ENCODE results near the gene FSTL4. TPM values are rescaled to one million over a fixed set of nuclear protein-coding genes. Genes with fewer than 3 reads are reported as not detected.

FSTL4 gene
- total RNA-seq, 1 donor from 2014 or later = not detected

DNA sequence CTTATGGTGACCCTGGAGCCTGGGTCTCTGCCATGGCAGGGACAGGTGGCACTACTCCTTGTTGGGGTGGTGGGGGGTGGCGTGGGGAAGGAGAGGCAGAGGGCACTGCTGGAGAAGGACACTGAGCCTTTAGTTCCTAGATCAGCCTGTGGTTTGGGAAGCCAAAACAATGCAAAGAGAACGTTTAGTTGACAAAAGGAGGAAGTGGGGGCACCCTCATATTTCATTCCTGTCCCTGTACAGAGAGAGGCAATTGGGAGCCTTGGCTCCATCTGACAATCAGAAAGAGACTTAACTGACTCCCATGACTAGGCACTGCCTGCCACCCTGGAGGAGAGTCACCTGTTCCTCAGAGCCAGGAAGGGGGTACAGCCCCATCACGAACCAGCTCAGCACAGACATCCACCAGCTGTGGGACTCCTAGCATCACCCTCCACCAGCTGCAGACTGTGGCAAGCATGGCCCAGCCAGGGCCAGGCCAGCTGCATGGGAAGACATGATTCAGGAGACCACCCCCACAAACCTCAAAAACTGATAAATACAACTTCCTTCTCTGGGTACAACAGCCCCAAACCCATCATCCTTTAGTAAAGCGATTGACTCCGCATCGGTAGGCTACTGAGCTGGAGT lies 303.1 kb downstream of the FSTL4 start:
- H3K27me3 Mint-ChIP-seq (ENCODE audit: insufficient read depth) = peaks cover 8% of the 10 kb centered on the region
- no peak overlapping the region for H3K27ac Mint-ChIP-seq
- no peak overlapping the region for H3K4me3 Mint-ChIP-seq
- no peaks in the 10 kb centered on the region for H3K36me3 Mint-ChIP-seq (ENCODE audit: low read depth)
- DNase-seq (ENCODE audit: low spot score) = no peak
- intact Hi-C loops (cut with micrococcal nuclease) = no loop called here
- no peaks in the 10 kb centered on the region for H3K9me3 Mint-ChIP-seq
- no peaks in the 10 kb centered on the region for H3K4me1 Mint-ChIP-seq (ENCODE audit: low read depth)

- intact Hi-C loops (cut with micrococcal nuclease) = no loop called here
- H3K9me3 Mint-ChIP-seq = no peaks in the 10 kb centered on the region
- DNase-seq (ENCODE audit: low spot score) = no peak
- H3K27me3 Mint-ChIP-seq (ENCODE audit: insufficient read depth) = peaks cover 8% of the 10 kb centered on the region
- no peak overlapping the region for H3K27ac Mint-ChIP-seq
- H3K36me3 Mint-ChIP-seq (ENCODE audit: low read depth) = no peaks in the 10 kb centered on the region
- H3K4me1 Mint-ChIP-seq (ENCODE audit: low read depth) = no peaks in the 10 kb centered on the region
- no peak overlapping the region for H3K4me3 Mint-ChIP-seq
Observed at GRCh38 chr5:133307275-133307674, 305.1 kb downstream of the FSTL4 start.

- Mint-ChIP-seq H3K27ac (no peak overlapping the region), H3K4me1 (ENCODE audit: low read depth) (no peaks in the 10 kb centered on the region), H3K27me3 (ENCODE audit: insufficient read depth) (peaks cover 6% of the 10 kb centered on the region), H3K36me3 (ENCODE audit: low read depth) (no peaks in the 10 kb centered on the region), H3K4me3 (no peak overlapping the region), H3K9me3 (no peaks in the 10 kb centered on the region)
- DNase-seq (ENCODE audit: low spot score) = no peak
- intact Hi-C loops (cut with micrococcal nuclease) = no loop called here
Observed at GRCh38 chr5:133304707-133305216, 307.6 kb downstream of the FSTL4 start.

GRCh38 chr5:133304178-133304577 lies 308.2 kb downstream of the FSTL4 start:
- intact Hi-C loops (cut with micrococcal nuclease) = no loop called here
- H3K27ac Mint-ChIP-seq = no peak overlapping the region

GRCh38 chr5:133303298-133303697 lies 309.0 kb downstream of the FSTL4 start:
- H3K36me3 Mint-ChIP-seq (ENCODE audit: low read depth) = no peaks in the 10 kb centered on the region
- H3K27me3 Mint-ChIP-seq (ENCODE audit: insufficient read depth) = no peaks in the 10 kb centered on the region
- H3K9me3 Mint-ChIP-seq = no peaks in the 10 kb centered on the region
- no peak for DNase-seq (ENCODE audit: low spot score)
- intact Hi-C loops (cut with micrococcal nuclease) = no loop called here
- H3K27ac Mint-ChIP-seq = no peak overlapping the region
- peaks cover 6% of the 10 kb centered on the region for H3K4me1 Mint-ChIP-seq (ENCODE audit: low read depth)
- no peak overlapping the region for H3K4me3 Mint-ChIP-seq

More at GRCh38 chr5:133304178-133304577, 308.2 kb downstream of the FSTL4 start:
- no peak for DNase-seq (ENCODE audit: low spot score)
- H3K4me1 Mint-ChIP-seq (ENCODE audit: low read depth) = no peaks in the 10 kb centered on the region
- no peaks in the 10 kb centered on the region for H3K9me3 Mint-ChIP-seq
- peaks cover 5% of the 10 kb centered on the region for H3K27me3 Mint-ChIP-seq (ENCODE audit: insufficient read depth)
- no peak overlapping the region for H3K4me3 Mint-ChIP-seq
- H3K36me3 Mint-ChIP-seq (ENCODE audit: low read depth) = no peaks in the 10 kb centered on the region

DNA sequence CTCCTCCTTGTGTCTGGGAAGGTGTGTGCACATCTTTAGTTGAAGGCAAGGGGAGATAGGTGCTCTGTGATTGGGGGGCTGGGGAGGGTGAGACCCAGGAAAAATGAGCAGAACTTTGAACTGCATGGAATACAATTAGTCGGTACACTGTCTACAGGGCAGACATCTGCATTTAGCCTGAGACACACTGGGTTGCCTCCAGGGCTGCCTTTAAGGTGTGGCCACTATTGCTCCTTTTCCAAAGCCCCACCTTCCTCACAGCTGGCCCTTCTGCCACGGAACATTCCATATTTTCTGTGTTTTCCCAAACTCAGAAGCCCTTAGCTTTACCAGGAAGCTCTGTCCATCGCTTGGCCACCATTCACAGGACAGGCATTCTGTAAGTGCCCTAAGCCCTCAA lies 312.6 kb downstream of the FSTL4 start:
- no peaks in the 10 kb centered on the region for H3K27me3 Mint-ChIP-seq (ENCODE audit: insufficient read depth)
- no peak overlapping the region for H3K4me3 Mint-ChIP-seq
- H3K9me3 Mint-ChIP-seq = no peaks in the 10 kb centered on the region
- no peaks in the 10 kb centered on the region for H3K36me3 Mint-ChIP-seq (ENCODE audit: low read depth)
- DNase-seq (ENCODE audit: low spot score) = no peak
- H3K27ac Mint-ChIP-seq = no peak overlapping the region
- intact Hi-C loops (cut with micrococcal nuclease) = no loop called here
- H3K4me1 Mint-ChIP-seq (ENCODE audit: low read depth) = peaks cover 8% of the 10 kb centered on the region

GRCh38 chr5:133299021-133299420 lies 313.3 kb downstream of the FSTL4 start:
- no peak overlapping the region for H3K27ac Mint-ChIP-seq
- H3K9me3 Mint-ChIP-seq = no peaks in the 10 kb centered on the region
- H3K4me1 Mint-ChIP-seq (ENCODE audit: low read depth) = peaks cover 8% of the 10 kb centered on the region
- H3K4me3 Mint-ChIP-seq = no peak overlapping the region
- intact Hi-C loops (cut with micrococcal nuclease) = no loop called here
- DNase-seq (ENCODE audit: low spot score) = no peak
- no peaks in the 10 kb centered on the region for H3K36me3 Mint-ChIP-seq (ENCODE audit: low read depth)
- no peaks in the 10 kb centered on the region for H3K27me3 Mint-ChIP-seq (ENCODE audit: insufficient read depth)

DNA sequence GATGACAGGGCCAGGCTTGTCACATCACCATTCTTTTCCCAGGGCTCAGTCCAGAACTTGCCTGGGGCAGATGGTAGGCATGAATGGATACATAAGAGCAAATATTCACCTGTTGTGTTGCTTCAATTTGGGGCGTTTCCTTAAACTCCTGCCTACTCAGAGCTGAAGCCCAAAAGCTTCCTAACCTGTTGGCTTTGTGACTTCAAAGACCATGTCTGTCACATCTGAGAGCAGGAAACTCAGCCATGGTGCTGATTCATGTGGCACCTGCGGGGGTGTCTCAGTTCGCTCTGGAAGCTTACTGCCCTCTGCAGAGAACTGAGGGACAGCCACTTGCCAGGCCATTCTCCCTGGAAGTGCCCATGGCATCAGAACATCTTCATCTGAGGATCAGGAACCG lies 313.9 kb downstream of the FSTL4 start:
- intact Hi-C loops (cut with micrococcal nuclease) = no loop called here
- no peak overlapping the region for H3K4me3 Mint-ChIP-seq
- no peak for DNase-seq (ENCODE audit: low spot score)
- H3K36me3 Mint-ChIP-seq (ENCODE audit: low read depth) = no peaks in the 10 kb centered on the region
- H3K4me1 Mint-ChIP-seq (ENCODE audit: low read depth) = peaks cover 8% of the 10 kb centered on the region
- H3K27me3 Mint-ChIP-seq (ENCODE audit: insufficient read depth) = no peaks in the 10 kb centered on the region
- H3K27ac Mint-ChIP-seq = no peak overlapping the region
- H3K9me3 Mint-ChIP-seq = no peaks in the 10 kb centered on the region

DNA sequence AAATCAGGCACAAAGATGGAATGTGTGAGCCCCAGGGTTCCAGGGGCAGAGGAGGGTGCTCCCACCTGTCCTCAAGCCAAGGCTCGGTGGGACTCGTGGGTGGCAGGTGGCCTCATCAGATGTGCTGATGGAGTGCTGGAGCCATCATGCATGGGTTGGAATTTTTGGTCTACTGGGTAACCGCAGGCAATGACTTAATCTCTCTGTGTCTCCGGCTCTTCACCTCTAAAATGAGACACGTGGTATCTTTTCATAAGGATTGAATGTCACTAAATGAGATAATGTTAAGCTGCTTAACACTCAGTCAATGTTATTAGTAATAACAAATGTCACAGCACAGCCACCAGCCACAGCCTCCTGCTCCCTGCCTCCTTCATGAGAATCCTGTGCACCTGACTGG lies 315.0 kb downstream of the FSTL4 start:
- Mint-ChIP-seq H3K36me3 (ENCODE audit: low read depth) (no peaks in the 10 kb centered on the region), H3K4me1 (ENCODE audit: low read depth) (peaks cover 8% of the 10 kb centered on the region), H3K4me3 (no peak overlapping the region), H3K9me3 (no peaks in the 10 kb centered on the region), H3K27me3 (ENCODE audit: insufficient read depth) (no peaks in the 10 kb centered on the region), H3K27ac (no peak overlapping the region)
- intact Hi-C loops (cut with micrococcal nuclease) = no loop called here
- DNase-seq (ENCODE audit: low spot score) = no peak

DNA sequence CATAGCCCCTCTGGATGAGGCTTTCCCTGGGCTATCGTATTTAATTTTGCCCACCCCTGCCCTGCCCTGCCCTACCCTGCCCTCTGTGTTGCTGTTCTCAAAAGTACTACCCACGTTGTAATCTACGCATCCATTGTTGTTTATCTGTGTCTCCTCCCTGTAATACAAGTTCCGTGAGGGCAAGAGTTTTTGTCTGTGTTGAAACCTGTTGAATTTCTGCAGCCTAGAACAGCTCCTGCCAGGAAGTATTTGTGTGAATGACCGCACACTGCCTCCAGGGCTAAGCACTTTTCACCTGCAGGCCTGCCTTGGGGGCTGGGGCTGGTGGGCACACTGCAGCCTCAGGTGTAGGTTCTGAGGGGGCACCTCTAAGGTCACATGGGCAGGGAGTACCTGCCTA lies 315.7 kb downstream of the FSTL4 start:
- no peak overlapping the region for H3K4me3 Mint-ChIP-seq
- no peaks in the 10 kb centered on the region for H3K9me3 Mint-ChIP-seq
- H3K4me1 Mint-ChIP-seq (ENCODE audit: low read depth) = peaks cover 8% of the 10 kb centered on the region
- intact Hi-C loops (cut with micrococcal nuclease) = no loop called here
- H3K36me3 Mint-ChIP-seq (ENCODE audit: low read depth) = no peaks in the 10 kb centered on the region
- no peak for DNase-seq (ENCODE audit: low spot score)
- H3K27me3 Mint-ChIP-seq (ENCODE audit: insufficient read depth) = no peaks in the 10 kb centered on the region
- H3K27ac Mint-ChIP-seq = no peak overlapping the region

- H3K27me3 Mint-ChIP-seq (ENCODE audit: insufficient read depth) = no peaks in the 10 kb centered on the region
Observed at GRCh38 chr5:133295520-133295919, 316.8 kb downstream of the FSTL4 start.

DNA sequence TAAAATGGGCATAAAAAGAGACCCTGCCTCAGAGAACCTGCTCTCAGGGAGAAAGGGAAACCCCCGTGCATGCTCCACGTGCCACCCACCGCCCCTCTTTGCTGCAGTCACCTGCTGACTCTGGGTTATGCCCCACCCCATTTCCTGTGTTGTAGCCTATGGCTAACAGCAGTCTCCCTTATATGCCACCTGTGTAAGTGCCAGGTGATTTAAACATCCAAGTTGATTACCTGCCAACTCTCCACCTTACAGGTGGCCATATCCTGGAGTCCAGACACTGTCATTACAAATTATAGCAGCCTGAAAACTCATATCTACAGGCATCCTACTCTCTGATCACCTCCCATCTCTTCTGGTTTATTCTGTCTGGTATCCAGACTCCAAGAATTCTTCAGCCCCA lies 318.0 kb downstream of the FSTL4 start:
- Mint-ChIP-seq H3K27ac (no peak overlapping the region), H3K36me3 (ENCODE audit: low read depth) (no peaks in the 10 kb centered on the region), H3K4me3 (no peak overlapping the region), H3K9me3 (no peaks in the 10 kb centered on the region), H3K27me3 (ENCODE audit: insufficient read depth) (no peaks in the 10 kb centered on the region), H3K4me1 (ENCODE audit: low read depth) (peaks cover 8% of the 10 kb centered on the region)
- DNase-seq (ENCODE audit: low spot score) = no peak
- intact Hi-C loops (cut with micrococcal nuclease) = no loop called here

More at GRCh38 chr5:133295520-133295919, 316.8 kb downstream of the FSTL4 start:
- no peak for DNase-seq (ENCODE audit: low spot score)
- Mint-ChIP-seq H3K4me1 (ENCODE audit: low read depth) (peaks cover 8% of the 10 kb centered on the region), H3K4me3 (no peak overlapping the region), H3K27ac (no peak overlapping the region), H3K36me3 (ENCODE audit: low read depth) (no peaks in the 10 kb centered on the region), H3K9me3 (no peaks in the 10 kb centered on the region)
- intact Hi-C loops (cut with micrococcal nuclease) = no loop called here

DNA sequence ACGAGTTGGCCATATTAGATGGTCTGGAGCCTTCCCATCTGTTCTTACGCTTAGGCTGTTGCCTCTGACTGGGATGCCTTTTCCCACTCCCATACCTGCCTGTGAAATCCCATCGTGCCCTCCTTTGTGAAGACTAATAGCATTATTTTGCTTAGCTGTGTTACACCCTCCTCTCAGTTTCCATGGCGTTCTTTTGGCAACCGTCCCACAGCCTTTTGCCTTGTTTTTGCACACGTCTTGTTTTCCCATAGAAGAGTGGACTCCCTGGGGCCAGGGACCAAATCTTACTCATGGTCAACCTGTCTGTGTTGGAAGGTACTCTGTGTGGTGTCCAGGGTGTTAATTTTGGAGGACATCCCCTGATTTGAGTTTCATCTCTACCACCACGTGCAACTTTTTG lies 318.4 kb downstream of the FSTL4 start:
- no peaks in the 10 kb centered on the region for H3K9me3 Mint-ChIP-seq
- no peaks in the 10 kb centered on the region for H3K27me3 Mint-ChIP-seq (ENCODE audit: insufficient read depth)
- no peaks in the 10 kb centered on the region for H3K36me3 Mint-ChIP-seq (ENCODE audit: low read depth)
- no peak overlapping the region for H3K4me3 Mint-ChIP-seq
- DNase-seq (ENCODE audit: low spot score) = no peak
- intact Hi-C loops (cut with micrococcal nuclease) = no loop called here
- peaks cover 8% of the 10 kb centered on the region for H3K4me1 Mint-ChIP-seq (ENCODE audit: low read depth)
- H3K27ac Mint-ChIP-seq = no peak overlapping the region

GRCh38 chr5:133292300-133292699 lies 320.0 kb downstream of the FSTL4 start:
- Mint-ChIP-seq H3K36me3 (ENCODE audit: low read depth) (no peaks in the 10 kb centered on the region), H3K4me3 (no peak overlapping the region), H3K27ac (no peak overlapping the region), H3K9me3 (no peaks in the 10 kb centered on the region), H3K27me3 (ENCODE audit: insufficient read depth) (no peaks in the 10 kb centered on the region), H3K4me1 (ENCODE audit: low read depth) (no peaks in the 10 kb centered on the region)
- no peak for DNase-seq (ENCODE audit: low spot score)
- intact Hi-C loops (cut with micrococcal nuclease) = no loop called here

All from activated T-helper 1 cell treated with anti-CD3 and anti-CD28 coated beads, Interleukin-12 subunit alpha, Interleukin-12 subunit beta, Interleukin-2, Interleukin-4 antibody, amounts not matched to agents 30 ng/mL and 10 ng/mL and 1 ng/mL, durations not matched to agents 14 hours and 24 hours and 36 hours (primary cell).